Endodermal cell (in vitro differentiated cells): Measurements from ENCODE around the gene SUPT5H. TPM values are rescaled to one million over a fixed set of nuclear protein-coding genes. Genes with fewer than 3 reads are reported as not detected.
"Not testable (repeated sequence)": the region's sequence is repeated elsewhere in the genome, so short reads cannot be mapped to it uniquely, and the experiment has no call there.

Experiments
- DNase-seq: peaks from one replicate; pipeline ENCODE4 v3.0.0-alpha.2; 2017
- H3K27ac ChIP-seq: 2 replicates; pipeline ENCODE4 v1.5.1; 2013; ENCODE audit warnings: mild to moderate bottlenecking, low read depth, low read length, moderate library complexity
- H3K27me3 ChIP-seq: 2 replicates; pipeline ENCODE4 v1.6.1; 2013; ENCODE audit warnings: mild to moderate bottlenecking, low read length, moderate library complexity; ENCODE audit not compliant: insufficient read depth, control insufficient read depth, poor library complexity, severe bottlenecking
- H3K36me3 ChIP-seq: 2 replicates; pipeline ENCODE4 v1.7.0; 2013; ENCODE audit warnings: mild to moderate bottlenecking, low read length, moderate library complexity; ENCODE audit not compliant: control insufficient read depth, insufficient read depth
- H3K4me1 ChIP-seq: one replicate; pipeline ENCODE4 v1.7.0; 2013; ENCODE audit warnings: low read length; ENCODE audit not compliant: control insufficient read depth, insufficient read depth
- H3K4me3 ChIP-seq: 2 replicates; pipeline ENCODE4 v1.5.1; 2013; ENCODE audit warnings: mild to moderate bottlenecking, low read length, moderate library complexity
- H3K9ac ChIP-seq: 2 replicates; pipeline ENCODE4 v1.6.1; 2013; ENCODE audit warnings: mild to moderate bottlenecking, low read length, moderate library complexity; ENCODE audit not compliant: poor library complexity, severe bottlenecking; ENCODE audit errors: extremely low read depth
- H3K9me3 ChIP-seq: 2 replicates; pipeline ENCODE4 v1.6.1; 2013; ENCODE audit warnings: mild to moderate bottlenecking, low read length, moderate library complexity; ENCODE audit not compliant: control insufficient read depth
- H3K27ac Mint-ChIP-seq: 2 replicates; pipeline ENCODE4 v1.8.0; 2020; ENCODE audit warnings: mixed read lengths
- H3K27me3 Mint-ChIP-seq: 2 replicates; pipeline ENCODE4 v1.8.0; 2021; ENCODE audit warnings: mild to moderate bottlenecking, mixed read lengths; ENCODE audit not compliant: insufficient read depth
- H3K36me3 Mint-ChIP-seq: 2 replicates; pipeline ENCODE4 v1.8.0; 2020; ENCODE audit warnings: low read depth, mixed read lengths
- H3K4me1 Mint-ChIP-seq: 2 replicates; pipeline ENCODE4 v1.8.0; 2020; ENCODE audit warnings: mixed read lengths
- H3K4me3 Mint-ChIP-seq: 2 replicates; pipeline ENCODE4 v1.8.0; 2020; ENCODE audit warnings: mild to moderate bottlenecking, moderate library complexity, mixed read lengths
- H3K9me3 Mint-ChIP-seq: 2 replicates; pipeline ENCODE4 v1.8.0; 2020; ENCODE audit warnings: mild to moderate bottlenecking, mixed read lengths
- WGBS, 2 experiments: methylation state at CpG; one replicate each; pipeline versions ENCODE4 v1.1.5 to v1.1.7; 2013; ENCODE audit warnings: missing lambda C conversion rate in 2 of 2, mixed read lengths in 1 of 2; ENCODE audit not compliant: insufficient coverage in 1 of 2, insufficient read length in 1 of 2; 5-methylcytosine and 5-hydroxymethylcytosine counted together
- total RNA-seq, 2 donors: library from RNA; stranded (reverse); fragmentation: NEBNext Ultra II Directional in 1 of 2; extraction: Animal tissue kit (Norgen Biotek cat#: 25700) in 1 of 2; gene quantifications; 2 replicates in 1 of 2; 3 replicates in 1 of 2; pipeline ENCODE4 v1.2.1, GENCODE V29; 2021
- TF ChIP-seq, protein P1 (sequence below): fragments of 200-600 bp; sonication (generic); conservative IDR thresholded peaks from 2 replicates; pipeline ENCODE4 v1.5.0; 2021; ENCODE audit warnings: antibody characterized with exemption, mild to moderate bottlenecking

Gene SUPT5H
- total RNA-seq, 2 donors from 2014 or later: 130 to 139 TPM

- Mint-ChIP-seq H3K27ac (no peak overlapping the region), H3K4me3 (no peak overlapping the region), H3K36me3 (peaks cover 48% of the 10 kb centered on the region), H3K4me1 (peaks cover 11% of the 10 kb centered on the region), H3K27me3 (no peaks in the 10 kb centered on the region), H3K9me3 (no peaks in the 10 kb centered on the region)
- no peak for DNase-seq
- no peak overlapping the region for H3K9ac ChIP-seq
- no peaks in the 10 kb centered on the region for H3K9me3 ChIP-seq
- H3K27me3 ChIP-seq: no peaks in the 10 kb centered on the region
- TF ChIP-seq, protein P1, sequence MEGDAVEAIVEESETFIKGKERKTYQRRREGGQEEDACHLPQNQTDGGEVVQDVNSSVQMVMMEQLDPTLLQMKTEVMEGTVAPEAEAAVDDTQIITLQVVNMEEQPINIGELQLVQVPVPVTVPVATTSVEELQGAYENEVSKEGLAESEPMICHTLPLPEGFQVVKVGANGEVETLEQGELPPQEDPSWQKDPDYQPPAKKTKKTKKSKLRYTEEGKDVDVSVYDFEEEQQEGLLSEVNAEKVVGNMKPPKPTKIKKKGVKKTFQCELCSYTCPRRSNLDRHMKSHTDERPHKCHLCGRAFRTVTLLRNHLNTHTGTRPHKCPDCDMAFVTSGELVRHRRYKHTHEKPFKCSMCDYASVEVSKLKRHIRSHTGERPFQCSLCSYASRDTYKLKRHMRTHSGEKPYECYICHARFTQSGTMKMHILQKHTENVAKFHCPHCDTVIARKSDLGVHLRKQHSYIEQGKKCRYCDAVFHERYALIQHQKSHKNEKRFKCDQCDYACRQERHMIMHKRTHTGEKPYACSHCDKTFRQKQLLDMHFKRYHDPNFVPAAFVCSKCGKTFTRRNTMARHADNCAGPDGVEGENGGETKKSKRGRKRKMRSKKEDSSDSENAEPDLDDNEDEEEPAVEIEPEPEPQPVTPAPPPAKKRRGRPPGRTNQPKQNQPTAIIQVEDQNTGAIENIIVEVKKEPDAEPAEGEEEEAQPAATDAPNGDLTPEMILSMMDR: no peak
- WGBS, 2 experiments: 100% methylated on average over 2 of the region's 2 CpGs
- H3K36me3 ChIP-seq: peaks cover 53% of the 10 kb centered on the region
- no peak overlapping the region for H3K4me3 ChIP-seq
- H3K4me1 ChIP-seq: no peaks in the 10 kb centered on the region
- H3K27ac ChIP-seq: no peak overlapping the region
Observed at GRCh38 chr19:39475748-39476147, 30.4 kb downstream of the SUPT5H start.

- peak overlapping the region; percentile 89 for H3K4me3 Mint-ChIP-seq
Observed at GRCh38 chr19:39479319-39479801, 34.0 kb downstream of the SUPT5H start.

DNA sequence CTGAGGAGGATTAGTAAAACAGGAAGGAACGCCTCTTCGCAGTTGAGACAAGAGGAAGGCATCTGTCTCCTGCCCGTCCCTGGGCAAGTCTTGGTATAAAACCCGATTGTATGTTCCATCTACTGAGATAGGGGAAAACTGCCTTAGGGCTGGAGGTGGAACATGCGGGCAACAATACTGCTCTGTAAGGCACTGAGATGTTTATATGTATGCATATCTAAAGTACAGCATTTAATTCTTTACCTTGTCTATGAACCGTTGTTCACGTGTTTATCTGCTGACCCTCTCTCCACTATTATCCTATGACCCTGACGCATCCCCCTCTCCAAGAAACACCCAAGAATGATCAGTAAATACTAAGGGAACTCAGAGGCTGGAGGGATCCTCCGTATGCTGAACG, 34.5 kb downstream of the SUPT5H start:
- peak overlapping the region; percentile 89 for H3K4me3 Mint-ChIP-seq
- H3K27ac ChIP-seq: no peak overlapping the region
- no peaks in the 10 kb centered on the region for H3K4me1 ChIP-seq
- 74 to 95% methylated on average over 10 of the region's 10 CpGs for WGBS, 2 experiments
- H3K36me3 Mint-ChIP-seq: peaks cover 39% of the 10 kb centered on the region
- peaks cover 40% of the 10 kb centered on the region for H3K36me3 ChIP-seq
- no peaks in the 10 kb centered on the region for H3K9me3 Mint-ChIP-seq
- TF ChIP-seq, protein P1: no peak
- H3K27me3 Mint-ChIP-seq: no peaks in the 10 kb centered on the region
- peak overlapping the region; percentile 98 for H3K9ac ChIP-seq
- H3K27ac Mint-ChIP-seq: peak overlapping the region; percentile 96
- no peak for DNase-seq
- H3K9me3 ChIP-seq: no peaks in the 10 kb centered on the region
- peaks cover 20% of the 10 kb centered on the region for H3K4me1 Mint-ChIP-seq
- H3K27me3 ChIP-seq: no peaks in the 10 kb centered on the region
- peak overlapping the region; percentile 69 for H3K4me3 ChIP-seq

More at GRCh38 chr19:39479319-39479801, 34.0 kb downstream of the SUPT5H start:
- WGBS, 2 experiments: 83 to 92% methylated on average over 6 to 11 of the region's 11 CpGs
- peaks cover 20% of the 10 kb centered on the region for H3K4me1 Mint-ChIP-seq
- H3K9ac ChIP-seq, H3K27me3 ChIP-seq, H3K27me3 Mint-ChIP-seq, H3K9me3 ChIP-seq, H3K4me3 ChIP-seq, H3K4me1 ChIP-seq, H3K27ac ChIP-seq, DNase-seq, H3K9me3 Mint-ChIP-seq: not testable (repeated sequence)
- H3K36me3 Mint-ChIP-seq: peaks cover 41% of the 10 kb centered on the region
- peak overlapping the region; percentile 96 for H3K27ac Mint-ChIP-seq
- H3K36me3 ChIP-seq: peaks cover 41% of the 10 kb centered on the region
